ENCODE measurements around the gene GPX6.

GRCh38 chr6:28523241-28523622 is 7.6 kb upstream of the GPX6 start:
- TF ChIP-seq, protein P1, sequence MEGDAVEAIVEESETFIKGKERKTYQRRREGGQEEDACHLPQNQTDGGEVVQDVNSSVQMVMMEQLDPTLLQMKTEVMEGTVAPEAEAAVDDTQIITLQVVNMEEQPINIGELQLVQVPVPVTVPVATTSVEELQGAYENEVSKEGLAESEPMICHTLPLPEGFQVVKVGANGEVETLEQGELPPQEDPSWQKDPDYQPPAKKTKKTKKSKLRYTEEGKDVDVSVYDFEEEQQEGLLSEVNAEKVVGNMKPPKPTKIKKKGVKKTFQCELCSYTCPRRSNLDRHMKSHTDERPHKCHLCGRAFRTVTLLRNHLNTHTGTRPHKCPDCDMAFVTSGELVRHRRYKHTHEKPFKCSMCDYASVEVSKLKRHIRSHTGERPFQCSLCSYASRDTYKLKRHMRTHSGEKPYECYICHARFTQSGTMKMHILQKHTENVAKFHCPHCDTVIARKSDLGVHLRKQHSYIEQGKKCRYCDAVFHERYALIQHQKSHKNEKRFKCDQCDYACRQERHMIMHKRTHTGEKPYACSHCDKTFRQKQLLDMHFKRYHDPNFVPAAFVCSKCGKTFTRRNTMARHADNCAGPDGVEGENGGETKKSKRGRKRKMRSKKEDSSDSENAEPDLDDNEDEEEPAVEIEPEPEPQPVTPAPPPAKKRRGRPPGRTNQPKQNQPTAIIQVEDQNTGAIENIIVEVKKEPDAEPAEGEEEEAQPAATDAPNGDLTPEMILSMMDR (IDR thresholded peaks at IDR 0.05) = no peak
- no peak for TF ChIP-seq ZFX (IDR thresholded peaks at IDR 0.05; ENCODE audit: borderline replicate concordance)
